GM21515 (cell line): ENCODE results near the gene DUSP10.
A peak's percentile ranks its signal among the peaks of the same experiment; 100 is the strongest.

Experiments used
- ATAC-seq: cut with Tn5 transposase; IDR thresholded peaks from one replicate; pipeline ENCODE4 v1.9.1; 2021; ENCODE audit not compliant: unreplicated experiment

DUSP10 gene

GRCh38 chr1:221765527-221765926 is 23.6 kb upstream of the DUSP10 start:
- no peak for ATAC-seq

- no peak for ATAC-seq
Measured at GRCh38 chr1:221762121-221762520, 20.2 kb upstream of the DUSP10 start.

DNA sequence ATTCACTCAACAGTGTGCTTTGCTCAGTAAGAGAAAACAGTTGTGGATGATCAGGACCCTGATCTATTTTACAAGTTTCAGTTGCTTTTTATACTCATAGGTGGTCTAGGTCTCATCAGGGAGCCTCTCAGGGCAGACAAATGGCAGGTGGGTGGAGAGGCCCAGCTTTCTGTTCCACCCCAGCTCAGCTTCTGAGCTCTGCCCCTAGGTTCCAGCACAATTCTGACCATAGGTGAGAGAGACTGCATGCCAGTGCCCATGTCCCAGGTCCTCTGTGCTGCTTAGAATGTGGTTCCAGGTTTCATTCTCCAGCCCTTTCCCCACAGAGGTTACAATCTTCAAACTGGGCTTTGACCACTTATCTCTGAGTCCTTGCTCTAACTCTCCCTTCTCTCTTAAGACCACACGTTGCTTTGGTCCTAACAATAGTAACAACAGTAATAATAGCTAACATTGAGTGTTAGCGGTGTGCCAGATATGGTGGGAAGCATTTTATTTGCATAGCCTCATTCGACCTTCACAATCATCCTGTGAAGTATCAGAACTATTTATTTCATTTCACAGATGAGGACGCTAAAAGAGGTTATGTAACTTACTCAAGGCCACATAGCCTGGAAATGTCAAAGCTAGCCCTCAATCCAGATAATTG is 19.6 kb upstream of the DUSP10 start:
- peak; percentile 70 for ATAC-seq

GRCh38 chr1:221760911-221761310 is 19.0 kb upstream of the DUSP10 start:
- peak; percentile 1 for ATAC-seq

GRCh38 chr1:221759436-221759835 is 17.5 kb upstream of the DUSP10 start:
- ATAC-seq = no peak

GRCh38 chr1:221758455-221758854 is 16.6 kb upstream of the DUSP10 start:
- ATAC-seq = no peak

DNA sequence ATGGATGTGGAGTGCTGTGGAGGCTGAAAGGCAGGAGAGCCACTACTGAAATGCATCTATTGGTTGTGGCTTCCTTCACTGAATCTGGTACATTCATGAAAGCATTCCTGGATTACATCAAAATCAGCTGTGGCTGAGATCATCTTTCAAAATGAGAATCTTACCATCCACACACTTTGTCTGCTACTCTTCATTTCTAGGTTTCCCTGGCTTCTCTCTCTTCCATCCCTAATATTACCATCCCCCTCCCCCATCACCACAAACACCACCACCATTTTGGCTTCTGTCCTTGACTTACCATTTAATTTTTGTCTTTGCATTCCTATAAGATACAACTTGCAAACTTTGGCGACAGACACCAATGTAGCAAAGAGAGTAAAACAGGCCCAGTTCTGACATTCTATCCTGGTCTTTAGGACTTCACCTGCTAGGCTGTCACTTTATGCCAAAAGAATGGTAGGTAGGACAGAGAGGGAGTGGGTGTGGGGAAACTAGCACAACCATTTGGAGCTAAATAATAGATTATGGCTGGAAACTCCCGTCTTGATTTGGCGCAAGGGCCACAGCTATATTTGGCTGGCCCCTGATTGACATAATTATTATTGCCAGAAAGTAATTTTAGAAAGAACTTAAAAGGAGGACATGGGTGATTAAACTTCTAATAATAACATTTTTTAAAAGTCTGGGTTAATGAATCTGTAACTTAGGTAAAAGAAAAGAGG is 15.1 kb upstream of the DUSP10 start:
- ATAC-seq = no peak

DNA sequence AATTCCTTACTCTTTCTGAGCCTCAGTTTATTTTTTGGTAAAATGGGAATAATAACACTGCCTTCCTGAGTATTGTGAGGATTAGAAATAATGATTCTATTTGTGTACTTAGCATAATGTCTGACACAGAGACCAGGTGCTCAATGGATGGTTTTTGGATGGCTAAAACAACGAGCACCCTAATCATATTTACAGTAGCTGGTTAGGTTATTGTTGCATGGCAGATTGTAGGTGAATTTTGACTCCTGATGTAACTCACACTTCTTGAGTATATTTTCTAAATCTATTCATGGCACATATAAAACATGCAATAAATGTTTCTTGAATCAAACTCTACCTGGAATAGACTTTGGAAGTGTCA is 11.9 kb upstream of the DUSP10 start:
- peak; percentile 26 for ATAC-seq

DNA sequence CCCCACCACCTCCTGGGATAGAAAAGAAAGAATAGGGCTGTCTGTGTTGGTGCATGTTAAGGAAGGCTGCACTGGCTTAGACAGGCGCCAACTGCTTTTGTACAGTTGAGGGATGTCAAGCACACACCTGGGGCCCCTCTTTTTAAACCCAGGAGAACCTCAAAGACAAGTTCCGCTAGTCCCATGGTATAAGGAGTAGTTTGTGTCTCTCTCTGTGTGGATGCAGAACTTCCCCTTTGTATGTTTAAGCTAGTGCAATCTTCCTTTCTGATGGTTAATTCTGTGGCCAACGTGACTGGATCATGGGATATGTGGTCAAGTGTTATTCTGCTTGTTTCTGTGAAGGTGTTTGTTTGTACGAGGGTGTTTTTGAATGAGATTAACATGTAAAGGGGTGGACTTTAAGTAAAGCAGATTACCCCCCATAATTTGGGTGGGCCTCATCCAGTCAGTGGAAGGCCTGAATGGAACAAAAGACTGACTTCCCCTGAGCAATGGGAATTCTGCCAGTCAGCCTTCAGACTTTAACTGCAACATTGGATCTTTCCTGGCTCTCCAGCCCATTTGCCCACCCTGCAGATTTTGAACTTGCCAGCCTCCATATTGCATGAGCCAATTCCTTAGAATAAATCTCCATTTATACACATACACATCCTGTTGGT is 9.5 kb upstream of the DUSP10 start:
- no peak for ATAC-seq

DNA sequence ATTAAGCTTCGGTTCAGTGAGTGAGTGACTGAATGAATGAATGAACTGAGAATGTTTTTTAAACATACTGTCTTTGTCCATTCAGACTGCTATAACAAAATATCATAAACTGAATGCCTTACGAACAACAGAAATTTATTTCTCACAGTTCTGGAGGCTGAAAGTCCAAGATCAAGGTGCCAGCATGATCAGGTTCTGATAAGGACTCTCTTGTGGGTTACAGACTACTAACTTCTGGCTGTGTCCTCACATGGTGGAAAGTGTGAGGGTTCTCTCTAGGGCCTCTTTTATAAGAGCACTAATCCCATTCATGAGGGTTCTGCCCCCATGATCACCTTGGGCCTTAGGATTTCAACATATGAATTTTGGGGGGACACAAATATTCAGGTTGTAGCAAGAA is 7.1 kb upstream of the DUSP10 start:
- ATAC-seq = no peak

GRCh38 chr1:221747839-221748238 is 6.0 kb upstream of the DUSP10 start:
- no peak for ATAC-seq

- no peak for ATAC-seq
Measured at GRCh38 chr1:221743416-221744208, 1.7 kb upstream of the DUSP10 start.

GRCh38 chr1:221742555-221743415 is 896 bp upstream of the DUSP10 start:
- ATAC-seq = peak; percentile 49

GRCh38 chr1:221740993-221741702 is 741 bp downstream of the DUSP10 start:
- ATAC-seq = no peak

GRCh38 chr1:221740369-221740992 is 1.4 kb downstream of the DUSP10 start:
- ATAC-seq = no peak

GRCh38 chr1:221739677-221740025 is 2.2 kb downstream of the DUSP10 start:
- ATAC-seq = no peak

- no peak for ATAC-seq
Measured at GRCh38 chr1:221739018-221739676, 2.7 kb downstream of the DUSP10 start.

- ATAC-seq = no peak
Measured at GRCh38 chr1:221736714-221737113, 5.2 kb downstream of the DUSP10 start.

- no peak for ATAC-seq
Measured at GRCh38 chr1:221735999-221736398, 5.9 kb downstream of the DUSP10 start.
